SK-N-SH treated with all-trans-retinoic acid at 6 μM for 48 hours (cell line): Measurements from ENCODE around the gene IL1RN.

Experiments
- ATAC-seq: fragments of 200-7000 bp; cut with Tn5 transposase; 3 replicates; pipeline ENCODE4 v1.9.1; 2020; ENCODE audit warnings: mild to moderate bottlenecking, moderate library complexity
- ARNTL ChIP-seq: fragments of 450-650 bp; formaldehyde crosslinking; IDR thresholded peaks from 2 replicates; pipeline ENCODE4 v1.5.0; 2020; ENCODE audit warnings: low read depth, mild to moderate bottlenecking, moderate library complexity, borderline replicate concordance
- BACH2 ChIP-seq: fragments of 250-450 bp; sonication (Bioruptor Pico); IDR thresholded peaks from 2 replicates; pipeline ENCODE4 v1.9.0; 2021; ENCODE audit warnings: mild to moderate bottlenecking, borderline replicate concordance
- CSDC2 ChIP-seq: fragments of 250-450 bp; sonication (Bioruptor Pico); IDR thresholded peaks from 2 replicates; pipeline ENCODE4 v1.5.0; 2020; ENCODE audit warnings: mild to moderate bottlenecking, moderate library complexity
- CSRNP3 ChIP-seq: fragments of 250-450 bp; sonication (Bioruptor Pico); IDR thresholded peaks from 2 replicates; pipeline ENCODE4 v1.5.1; 2021; ENCODE audit warnings: mild to moderate bottlenecking, moderate library complexity
- ESRRG ChIP-seq: fragments of 250-450 bp; sonication (Bioruptor Pico); IDR thresholded peaks from 2 replicates; pipeline ENCODE4 v1.6.1; 2021; ENCODE audit warnings: mild to moderate bottlenecking
- GLIS3 ChIP-seq: fragments of 250-450 bp; sonication (Bioruptor Pico); IDR thresholded peaks from 2 replicates; pipeline ENCODE4 v1.5.0; 2020; ENCODE audit warnings: mild to moderate bottlenecking, moderate library complexity
- ISL1 ChIP-seq: fragments of 250-450 bp; sonication (Bioruptor Pico); IDR thresholded peaks from 2 replicates; pipeline ENCODE4 v2.1.2; 2022; ENCODE audit warnings: mild to moderate bottlenecking, moderate library complexity
- OSR1 ChIP-seq: fragments of 250-450 bp; sonication (Bioruptor Pico); IDR thresholded peaks from 2 replicates; pipeline ENCODE4 v1.8.0; 2022; ENCODE audit warnings: moderate library complexity, mild to moderate bottlenecking, inconsistent platforms
- PATZ1 ChIP-seq: fragments of 250-450 bp; sonication (Bioruptor Pico); IDR thresholded peaks from 2 replicates; pipeline ENCODE4 v1.8.0; 2020; ENCODE audit warnings: mild to moderate bottlenecking, moderate library complexity, borderline replicate concordance
- POU6F1 ChIP-seq: fragments of 250-450 bp; sonication (Bioruptor Pico); IDR thresholded peaks from 2 replicates; pipeline ENCODE4 v1.8.0; 2021; ENCODE audit warnings: low read depth, mild to moderate bottlenecking, moderate library complexity, borderline replicate concordance
- PPARA ChIP-seq: fragments of 250-450 bp; sonication (Bioruptor Pico); IDR thresholded peaks from 2 replicates; pipeline ENCODE4 v1.5.0; 2020; ENCODE audit warnings: mild to moderate bottlenecking, borderline replicate concordance
- RARB ChIP-seq: fragments of 250-450 bp; sonication (Bioruptor Pico); IDR thresholded peaks from 2 replicates; pipeline ENCODE4 v1.8.0; 2021; ENCODE audit warnings: mild to moderate bottlenecking, moderate library complexity
- SNAI2 ChIP-seq: fragments of 250-450 bp; sonication (Bioruptor Pico); IDR thresholded peaks from 2 replicates; pipeline ENCODE4 v1.5.0; 2020; ENCODE audit warnings: mild to moderate bottlenecking, moderate library complexity
- TCF4 ChIP-seq: fragments of 250-450 bp; sonication (Bioruptor Pico); IDR thresholded peaks from 2 replicates; pipeline ENCODE4 v1.8.0; 2021; ENCODE audit warnings: mild to moderate bottlenecking, moderate library complexity, borderline replicate concordance
- TOX ChIP-seq: fragments of 250-450 bp; sonication (Bioruptor Pico); IDR thresholded peaks from 2 replicates; pipeline ENCODE4 v1.8.0; 2021; ENCODE audit warnings: mild to moderate bottlenecking, moderate library complexity, borderline replicate concordance
- TSHZ2 ChIP-seq: fragments of 250-450 bp; sonication (Bioruptor Pico); IDR thresholded peaks from 2 replicates; pipeline ENCODE4 v1.5.0; 2020; ENCODE audit warnings: mild to moderate bottlenecking, moderate library complexity
- ZC3H10 ChIP-seq: fragments of 250-450 bp; sonication (Bioruptor Pico); IDR thresholded peaks from 2 replicates; pipeline ENCODE4 v1.5.1; 2021; ENCODE audit warnings: mild to moderate bottlenecking, moderate library complexity
- ZFP3 ChIP-seq: fragments of 250-450 bp; sonication (Bioruptor Pico); IDR thresholded peaks from 2 replicates; pipeline ENCODE4 v1.5.0; 2020; ENCODE audit warnings: mild to moderate bottlenecking, moderate library complexity
- ZFP30 ChIP-seq: fragments of 450-650 bp; formaldehyde crosslinking; IDR thresholded peaks from 2 replicates; pipeline ENCODE4 v1.5.0; 2022; ENCODE audit warnings: mild to moderate bottlenecking, moderate library complexity
- ZNF565 ChIP-seq: fragments of 450-650 bp; formaldehyde crosslinking; conservative IDR thresholded peaks from 2 replicates; pipeline ENCODE4 v1.5.0; 2020; ENCODE audit warnings: low read depth, mild to moderate bottlenecking, moderate library complexity
- ZNF70 ChIP-seq: fragments of 450-650 bp; formaldehyde crosslinking; IDR thresholded peaks from 2 replicates; pipeline ENCODE4 v1.5.0; 2020; ENCODE audit warnings: mild to moderate bottlenecking, moderate library complexity
- ZNF8 ChIP-seq: fragments of 450-650 bp; formaldehyde crosslinking; IDR thresholded peaks from 2 replicates; pipeline ENCODE4 v1.5.0; 2020; ENCODE audit warnings: mild to moderate bottlenecking, moderate library complexity

The IL1RN gene

GRCh38 chr2:113164930-113165585 is 37.7 kb downstream of the IL1RN start:
- ATAC-seq = no peak
- TF ChIP-seq POU6F1 (CRISPR knock-in tag) = no peak
- TF ChIP-seq ZNF70 = no peak
- TF ChIP-seq ZNF8 (CRISPR knock-in tag) = no peak
- no peak for TF ChIP-seq RARB (CRISPR knock-in tag)
- no peak for TF ChIP-seq CSRNP3 (CRISPR knock-in tag)
- no peak for TF ChIP-seq TOX (CRISPR knock-in tag)
- no peak for TF ChIP-seq TCF4 (CRISPR knock-in tag)
- no peak for TF ChIP-seq CSDC2 (CRISPR knock-in tag)
- no peak for TF ChIP-seq ZFP3 (CRISPR knock-in tag)
- TF ChIP-seq ESRRG (CRISPR knock-in tag) = no peak

- no peak for ATAC-seq
- TF ChIP-seq TOX (CRISPR knock-in tag) = no peak
- no peak for TF ChIP-seq RARB (CRISPR knock-in tag)
- no peak for TF ChIP-seq SNAI2
- no peak for TF ChIP-seq ESRRG (CRISPR knock-in tag)
- no peak for TF ChIP-seq PPARA (CRISPR knock-in tag)
- TF ChIP-seq ZC3H10 (CRISPR knock-in tag) = no peak
- no peak for TF ChIP-seq TCF4 (CRISPR knock-in tag)
- no peak for TF ChIP-seq ZNF565
Observed at GRCh38 chr2:113166187-113166645, 38.8 kb downstream of the IL1RN start.

GRCh38 chr2:113167115-113167932 is 39.9 kb downstream of the IL1RN start:
- ATAC-seq = no peak
- TF ChIP-seq TCF4 (CRISPR knock-in tag) (no peak), CSDC2 (CRISPR knock-in tag) (no peak), ZFP3 (CRISPR knock-in tag) (no peak), TOX (CRISPR knock-in tag) (no peak), ZFP30 (CRISPR knock-in tag) (no peak), PATZ1 (CRISPR knock-in tag) (no peak), ZC3H10 (CRISPR knock-in tag) (no peak), ESRRG (CRISPR knock-in tag) (no peak), BACH2 (no peak), ZNF70 (no peak), ISL1 (no peak), ZNF8 (CRISPR knock-in tag) (no peak), GLIS3 (no peak), ARNTL (CRISPR knock-in tag) (no peak)
- TF ChIP-seq, all 23 proteins: peak for 0

GRCh38 chr2:113167962-113168340 is 40.6 kb downstream of the IL1RN start:
- ATAC-seq = no peak
- TF ChIP-seq BACH2 (no peak), ZNF565 (no peak), PATZ1 (CRISPR knock-in tag) (no peak), CSDC2 (CRISPR knock-in tag) (no peak), ARNTL (CRISPR knock-in tag) (no peak), ESRRG (CRISPR knock-in tag) (no peak), ZC3H10 (CRISPR knock-in tag) (no peak), PPARA (CRISPR knock-in tag) (no peak), ZFP30 (CRISPR knock-in tag) (no peak), OSR1 (CRISPR knock-in tag) (no peak), CSRNP3 (CRISPR knock-in tag) (no peak), ISL1 (no peak), RARB (CRISPR knock-in tag) (no peak), TSHZ2 (CRISPR knock-in tag) (no peak)
